Measurements from ENCODE around the gene GAB2. TPM values are rescaled to one million over a fixed set of nuclear protein-coding genes. Genes with fewer than 3 reads are reported as not detected.

GAB2 gene
- total and polyA plus RNA-seq, 2 of the 4 experiments (the other 2 are of a cell fraction), result 3.3 to 5.9 TPM

DNA sequence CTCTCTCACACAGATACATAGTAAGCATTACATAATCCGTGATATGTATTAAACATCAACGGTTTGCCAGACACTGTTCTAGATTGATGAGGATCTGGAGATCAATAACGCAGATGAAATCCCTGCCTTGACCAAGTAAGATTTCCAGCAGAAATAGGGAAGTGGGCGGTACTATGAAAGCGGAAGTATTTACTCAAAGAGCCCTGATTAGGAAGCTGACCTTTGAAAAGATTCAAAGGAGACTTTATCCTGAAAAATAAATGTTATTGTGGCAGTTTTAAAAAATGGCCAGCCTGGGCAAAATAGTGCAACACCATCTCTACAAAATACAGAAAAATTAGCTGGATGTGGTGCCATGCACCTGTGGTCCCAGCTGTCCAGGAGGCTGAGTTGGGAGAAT is 26.8 kb downstream of the GAB2 start:
- H3K9me1 ChIP-seq (ENCODE audit: insufficient read depth, low read length), result 0 out of 2 replicates have a peak, but pooled peaks cover 3% of the 10 kb centered on the region
- H3K56ac ChIP-seq (ENCODE audit: extremely low read depth, insufficient read depth, low read length), result no peak overlapping the region
- H2AFZ ChIP-seq (replicated peaks; ENCODE audit: low read length, poor library complexity), result no peak overlapping the region
- no peak overlapping the region for H3K9ac ChIP-seq (ENCODE audit: low read depth, low read length)
- no peak overlapping the region for H4K5ac ChIP-seq (ENCODE audit: low read depth, low read length)
- no peak for ATAC-seq (ENCODE audit: low read depth)
- H4K20me1 ChIP-seq (ENCODE audit: insufficient read depth, low read length), result no peaks in the 10 kb centered on the region; the same call in 1 of the 2 replicates
- H3K4ac ChIP-seq (ENCODE audit: low read depth, low read length), result no peak overlapping the region
- H2BK20ac ChIP-seq (ENCODE audit: low read depth, low read length), result no peak overlapping the region
- ChIA-PET CTCF (no interaction called here), POLR2A (ENCODE audit: unreplicated experiment) (no interaction called here)
- H2BK5ac ChIP-seq (ENCODE audit: low read depth, low read length, poor library complexity, severe bottlenecking), result no peak overlapping the region
- H3K36me3 ChIP-seq (ENCODE audit: control insufficient read depth, insufficient read depth, low read length), result no peaks in the 10 kb centered on the region
- in situ Hi-C loops (cut with MboI; ENCODE audit: low sequenced_read_pairs) (no loop called here), dilution Hi-C loops (cut with HindIII; ENCODE audit: low sequenced_read_pairs, unreplicated experiment) (no loop called here), intact Hi-C loops (cut with micrococcal nuclease) (no loop called here)
- H4K8ac ChIP-seq (ENCODE audit: low read depth in 2 of 2, low read length in 2 of 2), result no peak overlapping the region
- H3K27ac ChIP-seq (ENCODE audit: insufficient read depth, low read length), result no peak overlapping the region
- no peak overlapping the region for H3K4me3 ChIP-seq (ENCODE audit: insufficient read depth, low read depth, low read length)
- peaks cover 3% of the 10 kb centered on the region for H3K9me3 ChIP-seq (ENCODE audit: control insufficient read depth, insufficient read depth, low read length)
- no peak overlapping the region for H3K23ac ChIP-seq (ENCODE audit: low read depth, low read length)
- no peak overlapping the region for H2BK15ac ChIP-seq (ENCODE audit: low read depth, low read length)
- no peak overlapping the region for H2BK120ac ChIP-seq (ENCODE audit: low read depth, low read length)
- BruUV-seq (replicated peaks), result no TSS peak
- peaks cover 25 to 39% of the 10 kb centered on the region in 2 experiments for H3K79me1 ChIP-seq (ENCODE audit: low read depth in 1 of 2, low read length in 2 of 2)
- no peak overlapping the region for H3K18ac ChIP-seq (ENCODE audit: low read depth, low read length)
- H3K4me2 ChIP-seq (ENCODE audit: low read depth, low read length), result no peak overlapping the region
- no peak overlapping the region for H4K91ac ChIP-seq (ENCODE audit: insufficient read depth, low read depth, low read length)
- H3K4me1 ChIP-seq (ENCODE audit: control insufficient read depth, insufficient read depth, low read length), result no peaks in the 10 kb centered on the region
- H3K27me3 ChIP-seq (ENCODE audit: control insufficient read depth, insufficient read depth, low read length), result no peaks in the 10 kb centered on the region
- TF ChIP-seq, protein P1, sequence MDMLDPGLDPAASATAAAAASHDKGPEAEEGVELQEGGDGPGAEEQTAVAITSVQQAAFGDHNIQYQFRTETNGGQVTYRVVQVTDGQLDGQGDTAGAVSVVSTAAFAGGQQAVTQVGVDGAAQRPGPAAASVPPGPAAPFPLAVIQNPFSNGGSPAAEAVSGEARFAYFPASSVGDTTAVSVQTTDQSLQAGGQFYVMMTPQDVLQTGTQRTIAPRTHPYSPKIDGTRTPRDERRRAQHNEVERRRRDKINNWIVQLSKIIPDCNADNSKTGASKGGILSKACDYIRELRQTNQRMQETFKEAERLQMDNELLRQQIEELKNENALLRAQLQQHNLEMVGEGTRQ (IDR thresholded peaks at IDR 0.05; ENCODE audit: low read depth, low read length), result no peak
- TF ChIP-seq FOS (IDR thresholded peaks at IDR 0.05; ENCODE audit: low read depth, low read length), result no peak
- no peak for TF ChIP-seq POLR2A (IDR thresholded peaks at IDR 0.05; ENCODE audit: low read depth, low read length)
- TF ChIP-seq CTCF (conservative IDR thresholded peaks at IDR 0.05; ENCODE audit: low read depth, low read length), result no peak
- TF ChIP-seq SMC3 (IDR thresholded peaks at IDR 0.05; ENCODE audit: low read depth, low read length), result no peak
- TF ChIP-seq, protein P2, sequence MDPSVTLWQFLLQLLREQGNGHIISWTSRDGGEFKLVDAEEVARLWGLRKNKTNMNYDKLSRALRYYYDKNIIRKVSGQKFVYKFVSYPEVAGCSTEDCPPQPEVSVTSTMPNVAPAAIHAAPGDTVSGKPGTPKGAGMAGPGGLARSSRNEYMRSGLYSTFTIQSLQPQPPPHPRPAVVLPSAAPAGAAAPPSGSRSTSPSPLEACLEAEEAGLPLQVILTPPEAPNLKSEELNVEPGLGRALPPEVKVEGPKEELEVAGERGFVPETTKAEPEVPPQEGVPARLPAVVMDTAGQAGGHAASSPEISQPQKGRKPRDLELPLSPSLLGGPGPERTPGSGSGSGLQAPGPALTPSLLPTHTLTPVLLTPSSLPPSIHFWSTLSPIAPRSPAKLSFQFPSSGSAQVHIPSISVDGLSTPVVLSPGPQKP (IDR thresholded peaks at IDR 0.05; ENCODE audit: borderline replicate concordance, low read depth, low read length), result no peak
- TF ChIP-seq MAFK (IDR thresholded peaks at IDR 0.05; ENCODE audit: low read depth, low read length), result no peak
- TF ChIP-seq MAZ (IDR thresholded peaks at IDR 0.05; ENCODE audit: borderline replicate concordance, low read depth, low read length), result no peak
- no peak for TF ChIP-seq MXI1 (IDR thresholded peaks at IDR 0.05; ENCODE audit: borderline replicate concordance, low read depth, low read length)
- TF ChIP-seq BHLHE40 (IDR thresholded peaks at IDR 0.05; ENCODE audit: low read depth, low read length), result no peak
- TF ChIP-seq RCOR1 (IDR thresholded peaks at IDR 0.05; ENCODE audit: insufficient replicate concordance, low read length), result no peak
- TF ChIP-seq RAD21 (IDR thresholded peaks at IDR 0.05; ENCODE audit: low read length), result no peak
- no peak for TF ChIP-seq CHD1 (IDR thresholded peaks at IDR 0.05; ENCODE audit: low read depth, low read length)
- TF ChIP-seq RFX5 (IDR thresholded peaks at IDR 0.05; ENCODE audit: low read depth, low read length), result no peak
- no peak for TF ChIP-seq CEBPB (IDR thresholded peaks at IDR 0.05; ENCODE audit: low read depth, low read length)
- TF ChIP-seq NFE2L2 (IDR thresholded peaks at IDR 0.05; ENCODE audit: low read depth, low read length), result no peak
- no peak overlapping the region for H2AK5ac ChIP-seq (ENCODE audit: low read depth, low read length)
- H3K14ac ChIP-seq (replicated peaks; ENCODE audit: low read depth, low read length), result no peak overlapping the region
- DNase-seq, result no peak
- H2AK9ac ChIP-seq (replicated peaks; ENCODE audit: low read depth, low read length, poor library complexity), result no peak overlapping the region
- WGBS, 2 experiments (ENCODE audit: extremely low coverage in 2 of 2, insufficient read length in 1 of 2), result no CpG with 5 or more reads among the region's 5 CpGs

Data from IMR-90 (cell line).